Activated CD8-positive, alpha-beta T cell treated with anti-CD3 and anti-CD28 coated beads for 36 hours (primary cell): Measurements from ENCODE around the gene RAP2B. TPM values are rescaled to one million over a fixed set of nuclear protein-coding genes. Genes with fewer than 3 reads are reported as not detected.
"Not testable (repeated sequence)": the region's sequence is repeated elsewhere in the genome, so short reads cannot be mapped to it uniquely, and the experiment has no call there.

Experiments
- ATAC-seq: fragments of 200-7000 bp; cut with Tn5 transposase; one replicate; pipeline ENCODE4 v1.10.0; 2021; ENCODE audit warnings: mild to moderate bottlenecking, moderate library complexity
- CTCF ChIA-PET: fragments of 350-600 bp; sonication (Branson Sonifier 250); formaldehyde crosslinking; loops from one replicate; lab custom pipeline; 2021; ENCODE audit warnings: antibody characterized with exemption; lab: Charles Lee
- POLR2A ChIA-PET: fragments of 350-600 bp; sonication (Branson Sonifier 250); formaldehyde crosslinking; loops from one replicate; lab custom pipeline; 2021; ENCODE audit warnings: antibody characterized with exemption; lab: Charles Lee
- DNase-seq: peaks from one replicate; pipeline ENCODE4 v3.0.0-alpha.2; 2020
- H3K27ac Mint-ChIP-seq: one replicate; pipeline ENCODE4 v1.8.0; 2021; ENCODE audit warnings: mild to moderate bottlenecking, mixed read lengths
- H3K27me3 Mint-ChIP-seq: one replicate; pipeline ENCODE4 v1.8.0; 2021; ENCODE audit warnings: mixed read lengths
- H3K36me3 Mint-ChIP-seq: one replicate; pipeline ENCODE4 v1.8.0; 2021; ENCODE audit warnings: low read depth, mixed read lengths
- H3K4me1 Mint-ChIP-seq: one replicate; pipeline ENCODE4 v1.8.0; 2021; ENCODE audit warnings: low read depth, mixed read lengths
- H3K4me3 Mint-ChIP-seq: one replicate; pipeline ENCODE4 v1.8.0; 2021; ENCODE audit warnings: mild to moderate bottlenecking, moderate library complexity, mixed read lengths
- H3K9me3 Mint-ChIP-seq: one replicate; pipeline ENCODE4 v1.8.0; 2021; ENCODE audit warnings: mixed read lengths
- CTCF ChIP-seq: fragments of 200-600 bp; IDR thresholded peaks from one replicate; pipeline ENCODE4 v1.8.0; 2022; ENCODE audit warnings: antibody characterized with exemption, mild to moderate bottlenecking
- intact Hi-C: fragments of 100-400 bp; cut with micrococcal nuclease; formaldehyde crosslinking; loops from one replicate; pipeline ENCODE4 v1.10.0; 2022
- total RNA-seq, 2 experiments: library from RNA; stranded (reverse); gene quantifications; one replicate each; pipeline ENCODE4 v1.2.3, GENCODE V29; 2021

The RAP2B gene
- total RNA-seq, 2 experiments from 2014 or later: 14.4 to 15.3 TPM

- Mint-ChIP-seq H3K36me3 (no peaks in the 10 kb centered on the region), H3K27me3 (no peaks in the 10 kb centered on the region), H3K27ac (no peak overlapping the region), H3K4me1 (no peaks in the 10 kb centered on the region), H3K9me3 (no peaks in the 10 kb centered on the region), H3K4me3 (no peak overlapping the region)
- intact Hi-C loops: no loop called here
- POLR2A ChIA-PET: no interaction called here
- no peak for TF ChIP-seq CTCF
- ATAC-seq (no peak), DNase-seq (no peak)
- CTCF ChIA-PET: interaction anchor here (1.7 to 2.0 kb wide), 2 partner anchors 14 to 19 kb away, joined by 4 to 5 read pairs; no protein-coding TSS in a partner anchor
These were observed 28.9 kb downstream of the RAP2B start for GRCh38 chr3:153190923-153191322.

DNA sequence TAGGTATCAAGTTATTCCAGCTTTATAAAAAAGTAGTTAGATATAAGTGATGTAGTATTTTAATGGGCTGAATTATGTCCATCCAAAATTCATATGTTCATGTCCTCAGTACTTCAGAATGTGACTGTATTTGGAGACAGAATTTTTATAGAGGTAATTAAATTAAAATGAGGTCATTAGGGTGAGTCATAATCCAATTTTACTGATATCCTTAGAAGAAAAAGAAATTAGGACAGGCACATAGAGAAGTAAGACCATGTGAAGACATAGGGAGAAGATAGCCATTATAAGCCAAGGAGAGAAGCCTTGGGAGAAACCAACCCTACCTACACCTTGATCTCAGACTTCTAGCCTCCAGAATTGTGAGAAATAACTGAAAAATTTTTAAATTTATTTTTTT lies 30.3 kb downstream of the RAP2B start:
- intact Hi-C loops: no loop called here
- Mint-ChIP-seq H3K9me3 (no peaks in the 10 kb centered on the region), H3K27ac (no peak overlapping the region), H3K36me3 (no peaks in the 10 kb centered on the region), H3K4me3 (no peak overlapping the region), H3K4me1 (no peaks in the 10 kb centered on the region), H3K27me3 (no peaks in the 10 kb centered on the region)
- ATAC-seq: no peak
- no peak for TF ChIP-seq CTCF
- POLR2A ChIA-PET: interaction anchor here (0.6 kb wide), 1 partner anchor 275 kb away, joined by 3 read pairs; no protein-coding TSS in a partner anchor
- CTCF ChIA-PET: no interaction called here
- DNase-seq: no peak

GRCh38 chr3:153193786-153194476 lies 31.9 kb downstream of the RAP2B start:
- ATAC-seq, H3K9me3 Mint-ChIP-seq, H3K36me3 Mint-ChIP-seq, DNase-seq, H3K4me3 Mint-ChIP-seq, POLR2A ChIA-PET, H3K4me1 Mint-ChIP-seq, H3K27me3 Mint-ChIP-seq, CTCF ChIA-PET, intact Hi-C loops, H3K27ac Mint-ChIP-seq: not testable (repeated sequence)

- no peaks in the 10 kb centered on the region for H3K27me3 Mint-ChIP-seq
- H3K4me1 Mint-ChIP-seq: no peaks in the 10 kb centered on the region
- H3K9me3 Mint-ChIP-seq: no peaks in the 10 kb centered on the region
- H3K4me3 Mint-ChIP-seq: no peak overlapping the region
- no peak overlapping the region for H3K27ac Mint-ChIP-seq
- POLR2A ChIA-PET: no interaction called here
- no peak for ATAC-seq
- CTCF ChIA-PET: no interaction called here
- intact Hi-C loops: no loop called here
- no peaks in the 10 kb centered on the region for H3K36me3 Mint-ChIP-seq
- no peak for TF ChIP-seq CTCF
- no peak for DNase-seq
These were observed 33.4 kb downstream of the RAP2B start for GRCh38 chr3:153195349-153195879.

- intact Hi-C loops: no loop called here
- H3K27ac Mint-ChIP-seq: no peak overlapping the region
- CTCF ChIA-PET: interaction anchor here (0.9 to 1.3 kb wide), 3 partner anchors 11 to 44 kb away, joined by 3 to 5 read pairs (median 4); no protein-coding TSS in a partner anchor
- TF ChIP-seq CTCF: no peak
- no peaks in the 10 kb centered on the region for H3K36me3 Mint-ChIP-seq
- POLR2A ChIA-PET: no interaction called here
- peaks cover 19% of the 10 kb centered on the region for H3K4me1 Mint-ChIP-seq
- H3K4me3 Mint-ChIP-seq: no peak overlapping the region
- H3K9me3 Mint-ChIP-seq: no peaks in the 10 kb centered on the region
- no peaks in the 10 kb centered on the region for H3K27me3 Mint-ChIP-seq
- ATAC-seq (no peak), DNase-seq (no peak)
These were observed 47.6 kb downstream of the RAP2B start for GRCh38 chr3:153209596-153209995.
